H1 (cell line): ENCODE results near the gene TNFRSF13B. TPM values are rescaled to one million over a fixed set of nuclear protein-coding genes. Genes with fewer than 3 reads are reported as not detected.
A peak's percentile ranks its signal among the peaks of the same experiment; 100 is the strongest.

Experiments
- CTCF ChIA-PET: fragments of 300-600 bp; sonication (Branson Sonifier 250); formaldehyde crosslinking; loops from one replicate; lab custom pipeline; 2021; ENCODE audit not compliant: partially characterized antibody; lab: Charles Lee
- POLR2A ChIA-PET: fragments of 300-600 bp; sonication (Branson Sonifier 250); formaldehyde crosslinking; loops from one replicate; lab custom pipeline; 2021; ENCODE audit warnings: inconsistent platforms; ENCODE audit not compliant: partially characterized antibody; lab: Charles Lee
- DNase-seq, 2 experiments: peaks; one replicate each; pipeline versions ENCODE4 v3.0.0 to v3.0.0-alpha.2; 2010 to 2022; ENCODE audit warnings: low spot score in 2 of 2, low read depth in 1 of 2, mixed read lengths in 1 of 2
- FAIRE-seq: peaks from 2 replicates; lab custom pipeline; 2011; peaks lifted over from hg19 to GRCh38; lab: Jason Lieb, UNC
- H2AFZ ChIP-seq: 2 replicates; pipeline ENCODE4 v1.8.1; 2012; ENCODE audit warnings: low read length, inconsistent platforms
- H2AK5ac ChIP-seq: 2 replicates; pipeline ENCODE4 v1.6.1; 2013; ENCODE audit warnings: low read depth, low read length
- H2BK120ac ChIP-seq: replicated peaks from 2 replicates; pipeline ENCODE3; 2013; ENCODE audit warnings: low read depth, low read length, inconsistent platforms
- H2BK12ac ChIP-seq: 2 replicates; pipeline ENCODE4 v1.6.1; 2013; ENCODE audit warnings: low read depth, low read length
- H2BK15ac ChIP-seq: 2 replicates; pipeline ENCODE4 v1.6.1; 2013; ENCODE audit warnings: low read length
- H2BK20ac ChIP-seq: 2 replicates; pipeline ENCODE4 v1.6.1; 2013; ENCODE audit warnings: low read length
- H2BK5ac ChIP-seq: 2 replicates; pipeline ENCODE4 v1.6.1; 2013; ENCODE audit warnings: low read depth, low read length
- H3K14ac ChIP-seq: 2 replicates; pipeline ENCODE4 v1.6.1; 2013; ENCODE audit warnings: inconsistent platforms; ENCODE audit not compliant: insufficient read length
- H3K18ac ChIP-seq: 2 replicates; pipeline ENCODE4 v1.6.1; 2013; ENCODE audit warnings: low read length; ENCODE audit errors: extremely low read depth
- H3K23ac ChIP-seq: 2 replicates; pipeline ENCODE4 v1.6.1; 2013; ENCODE audit warnings: inconsistent platforms; ENCODE audit not compliant: insufficient read length
- H3K23me2 ChIP-seq: 2 replicates; pipeline ENCODE4 v1.6.1; 2013; ENCODE audit warnings: low read depth, low read length
- H3K27ac ChIP-seq: 2 replicates; pipeline ENCODE4 v1.6.1; 2011; ENCODE audit warnings: low read depth, low read length, inconsistent platforms
- H3K27me3 ChIP-seq, 4 experiments: replicated peaks in 1 of 4; 1 replicate in 1 of 4; 2 replicates in 3 of 4; pipeline versions ENCODE4 v1.6.1 to v1.8.1; 2011 to 2013; ENCODE audit warnings: low read length in 3 of 4, mild to moderate bottlenecking in 3 of 4, inconsistent platforms in 2 of 4, mixed read lengths in 2 of 4, moderate library complexity in 1 of 4; ENCODE audit not compliant: control insufficient read depth in 3 of 4, insufficient read depth in 3 of 4; ENCODE audit errors: extremely low read depth in 1 of 4
- H3K36me3 ChIP-seq, 4 experiments: 2 replicates each; pipeline versions ENCODE4 v1.6.1 to v1.8.1; 2011 to 2013; ENCODE audit warnings: mild to moderate bottlenecking in 4 of 4, low read length in 3 of 4, moderate library complexity in 2 of 4, control low read depth in 1 of 4, inconsistent platforms in 1 of 4; ENCODE audit not compliant: insufficient read depth in 4 of 4, control insufficient read depth in 2 of 4
- H3K4ac ChIP-seq: replicated peaks from 2 replicates; pipeline ENCODE3; 2013; ENCODE audit warnings: low read length, low read depth, mixed read lengths, inconsistent platforms; ENCODE audit not compliant: insufficient read length
- H3K4me1 ChIP-seq, 4 experiments: replicated peaks in 1 of 4; 1 replicate in 1 of 4; 2 replicates in 3 of 4; pipeline versions ENCODE4 v1.6.1 to v1.8.1; 2011 to 2013; ENCODE audit warnings: low read length in 3 of 4, inconsistent platforms in 2 of 4, mixed read lengths in 1 of 4; ENCODE audit not compliant: insufficient read depth in 4 of 4, control insufficient read depth in 3 of 4
- H3K4me2 ChIP-seq, 2 experiments: 2 replicates each; pipeline versions ENCODE4 v1.6.1 to v1.8.1; 2011 to 2013; ENCODE audit warnings: low read depth in 2 of 2, low read length in 2 of 2, control low read depth in 1 of 2, inconsistent platforms in 1 of 2, mild to moderate bottlenecking in 1 of 2; ENCODE audit not compliant: insufficient read depth in 1 of 2
- H3K4me3 ChIP-seq, 4 experiments: fragments of 200-600, 300-600 bp in 1 of 4; sonication (generic), shearing (Covaris generic), sonication (Bioruptor Twin) in 1 of 4; 2 replicates each; pipeline versions ENCODE4 v1.5.1 to v1.8.1; 2011 to 2016; ENCODE audit warnings: low read length in 4 of 4, low read depth in 3 of 4, control low read depth in 2 of 4, inconsistent platforms in 2 of 4, mild to moderate bottlenecking in 2 of 4, mixed read lengths in 1 of 4, moderate library complexity in 1 of 4; ENCODE audit not compliant: insufficient read depth in 2 of 4; ENCODE audit errors: extremely low read depth in 1 of 4
- H3K56ac ChIP-seq: replicated peaks from 2 replicates; pipeline ENCODE3; 2013; ENCODE audit warnings: low read depth, mild to moderate bottlenecking, mixed read lengths, low read length, inconsistent platforms; ENCODE audit not compliant: insufficient read length
- H3K79me1 ChIP-seq: 2 replicates; pipeline ENCODE4 v1.6.1; 2013; ENCODE audit warnings: low read depth, low read length, control low read depth
- H3K79me2 ChIP-seq, 2 experiments: 2 replicates each; pipeline versions ENCODE4 v1.6.1 to v1.8.1; 2012 to 2013; ENCODE audit warnings: low read length in 2 of 2, mild to moderate bottlenecking in 2 of 2, inconsistent platforms in 1 of 2; ENCODE audit not compliant: insufficient read depth in 2 of 2, control insufficient read depth in 1 of 2
- H3K9ac ChIP-seq, 4 experiments: replicated peaks in 1 of 4; 1 replicate in 1 of 4; 2 replicates in 3 of 4; pipeline versions ENCODE4 v1.6.1 to v1.8.1; 2011 to 2013; ENCODE audit warnings: low read depth in 3 of 4, low read length in 3 of 4, control low read depth in 2 of 4, mild to moderate bottlenecking in 2 of 4, moderate library complexity in 2 of 4, inconsistent platforms in 1 of 4; ENCODE audit errors: extremely low read depth in 1 of 4
- H3K9me3 ChIP-seq, 2 experiments: 2 replicates each; pipeline versions ENCODE4 v1.6.1 to v1.8.1; 2012 to 2013; ENCODE audit warnings: mild to moderate bottlenecking in 2 of 2, moderate library complexity in 2 of 2, control low read depth in 1 of 2, inconsistent platforms in 1 of 2, low read depth in 1 of 2, low read length in 1 of 2, mixed read lengths in 1 of 2; ENCODE audit not compliant: insufficient read depth in 2 of 2
- H4K20me1 ChIP-seq, 2 experiments: replicated peaks in 1 of 2; 2 replicates each; pipeline versions ENCODE3 to v1.8.1; 2011 to 2013; ENCODE audit warnings: inconsistent platforms in 2 of 2, low read length in 2 of 2, mild to moderate bottlenecking in 1 of 2; ENCODE audit not compliant: insufficient read depth in 2 of 2, control insufficient read depth in 1 of 2
- H4K5ac ChIP-seq: 2 replicates; pipeline ENCODE4 v1.6.1; 2013; ENCODE audit warnings: low read length, low read depth, mixed read lengths, inconsistent platforms; ENCODE audit not compliant: insufficient read length
- H4K8ac ChIP-seq: 2 replicates; pipeline ENCODE4 v1.8.0; 2013; ENCODE audit warnings: mild to moderate bottlenecking, moderate library complexity, low read length, inconsistent platforms; ENCODE audit not compliant: insufficient read depth; ENCODE audit errors: extremely low read depth
- H4K91ac ChIP-seq: replicated peaks from 2 replicates; pipeline ENCODE3; 2013; ENCODE audit warnings: low read length, mixed read lengths, inconsistent platforms; ENCODE audit not compliant: insufficient read length
- E2F6 ChIP-seq: IDR thresholded peaks from 2 replicates; pipeline ENCODE4 v1.6.1; 2012; ENCODE audit warnings: inconsistent platforms
- RAD21 ChIP-seq, 2 experiments: IDR thresholded peaks in 1 of 2; conservative IDR thresholded peaks in 1 of 2; 2 replicates each; pipeline ENCODE4 v1.6.1; 2011; ENCODE audit warnings: low read depth in 2 of 2, low read length in 2 of 2, improper control_type of control experiment in 1 of 2, inconsistent platforms in 1 of 2, mild to moderate bottlenecking in 1 of 2, moderate library complexity in 1 of 2
- WGBS, 2 experiments: shearing (Covaris generic) in 1 of 2; methylation state at CpG; one replicate each; pipeline versions ENCODE4 v1.1.6 to v1.1.7; 2013 to 2015; ENCODE audit warnings: low lambda C conversion rate in 2 of 2, mixed read lengths in 2 of 2, inconsistent platforms in 1 of 2, low coverage in 1 of 2, missing lambda C conversion rate in 1 of 2; ENCODE audit not compliant: insufficient replicate concordance in 2 of 2, insufficient coverage in 1 of 2, insufficient read length in 1 of 2; ENCODE audit errors: extremely low coverage in 1 of 2, missing lambda C conversion rate in 1 of 2; 5-methylcytosine and 5-hydroxymethylcytosine counted together
- polyA plus RNA-seq, 7 experiments: library from polyadenylated mRNA; depleted of rRNA in 3 of 7; stranded (reverse) in 5 of 7; unstranded in 2 of 7; fragments of >200 nt in 5 of 7; fragments of 200-250 nt in 2 of 7; gene quantifications; 1 replicate in 5 of 7; 2 replicates in 1 of 7; 4 replicates in 1 of 7; pipeline versions ENCODE4 v1.2.1 to v1.2.3, GENCODE V29; 2011 to 2013; ENCODE audit warnings: missing spikeins in 2 of 7, mixed read lengths in 2 of 7
- total RNA-seq: library from RNA; stranded (reverse); fragmentation: NEBNext Ultra II Directional; extraction: Animal tissue kit (Norgen Biotek cat#: 25700); gene quantifications from 2 replicates; pipeline ENCODE4 v1.2.1, GENCODE V29; 2021
- TF ChIP-seq, protein P1 (sequence below), 3 experiments: IDR thresholded peaks; 1 replicate in 2 of 3; 2 replicates in 1 of 3; pipeline versions ENCODE4 v1.5.1 to v1.6.1; 2011; ENCODE audit warnings: low read length in 3 of 3, mild to moderate bottlenecking in 3 of 3, inconsistent platforms in 2 of 3, low read depth in 1 of 3, moderate library complexity in 1 of 3; ENCODE audit not compliant: insufficient read depth in 1 of 3; ENCODE audit errors: control extremely low read depth in 1 of 3

The TNFRSF13B gene
- total and polyA plus RNA-seq, 2 of the 8 experiments (the other 6 are each of a cell fraction or from before 2014, with no cell fraction given): not detected

- no peaks in the 10 kb centered on the region for H3K36me3 ChIP-seq
- H2BK12ac ChIP-seq: no peak overlapping the region
- DNase-seq: no peak
- POLR2A ChIA-PET: no interaction called here
- 88% methylated on average over 15 of the region's 15 CpGs; no CpG with 5 or more reads in 1 of the 2 experiments for WGBS, 2 experiments
- H2BK120ac ChIP-seq: no peak overlapping the region
- no peak overlapping the region for H3K18ac ChIP-seq
- H3K4ac ChIP-seq: no peak overlapping the region
- H3K23me2 ChIP-seq: no peaks in the 10 kb centered on the region
- H4K8ac ChIP-seq: no peak overlapping the region
- H2AFZ ChIP-seq: peak overlapping the region; percentile 34; the same call in 1 of the 2 replicates
- no peaks in the 10 kb centered on the region for H3K9me3 ChIP-seq
- H3K23ac ChIP-seq: no peak overlapping the region
- no peak overlapping the region for H3K4me2 ChIP-seq
- H3K9ac ChIP-seq: no peak overlapping the region
- no peak for FAIRE-seq
- H3K4me3 ChIP-seq: no peak overlapping the region
- no peak overlapping the region for H4K5ac ChIP-seq
- TF ChIP-seq E2F6 (no peak), RAD21 (IDR thresholded peaks at IDR 0.05 in 1 of 2, conservative IDR thresholded peaks at IDR 0.05 in 1 of 2; ENCODE audit: low read depth in 2 of 2, low read length in 2 of 2) (peak; percentile 37 to 54)
- TF ChIP-seq, protein P1, sequence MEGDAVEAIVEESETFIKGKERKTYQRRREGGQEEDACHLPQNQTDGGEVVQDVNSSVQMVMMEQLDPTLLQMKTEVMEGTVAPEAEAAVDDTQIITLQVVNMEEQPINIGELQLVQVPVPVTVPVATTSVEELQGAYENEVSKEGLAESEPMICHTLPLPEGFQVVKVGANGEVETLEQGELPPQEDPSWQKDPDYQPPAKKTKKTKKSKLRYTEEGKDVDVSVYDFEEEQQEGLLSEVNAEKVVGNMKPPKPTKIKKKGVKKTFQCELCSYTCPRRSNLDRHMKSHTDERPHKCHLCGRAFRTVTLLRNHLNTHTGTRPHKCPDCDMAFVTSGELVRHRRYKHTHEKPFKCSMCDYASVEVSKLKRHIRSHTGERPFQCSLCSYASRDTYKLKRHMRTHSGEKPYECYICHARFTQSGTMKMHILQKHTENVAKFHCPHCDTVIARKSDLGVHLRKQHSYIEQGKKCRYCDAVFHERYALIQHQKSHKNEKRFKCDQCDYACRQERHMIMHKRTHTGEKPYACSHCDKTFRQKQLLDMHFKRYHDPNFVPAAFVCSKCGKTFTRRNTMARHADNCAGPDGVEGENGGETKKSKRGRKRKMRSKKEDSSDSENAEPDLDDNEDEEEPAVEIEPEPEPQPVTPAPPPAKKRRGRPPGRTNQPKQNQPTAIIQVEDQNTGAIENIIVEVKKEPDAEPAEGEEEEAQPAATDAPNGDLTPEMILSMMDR (IDR thresholded peaks at IDR 0.05; ENCODE audit: control extremely low read depth in 1 of 3, insufficient read depth in 1 of 3, low read depth in 1 of 3, low read length in 3 of 3): peak; percentile 61 to 66 (median 64)
- CTCF ChIA-PET: interaction anchor here (0.9 to 4.1 kb wide), 8 partner anchors 9 to 73 kb away, joined by 3 to 19 read pairs (median 4); no protein-coding TSS in a partner anchor
- peaks cover 0 to 4% (median 0%) of the 10 kb centered on the region in 4 experiments; a peak in 1 of 7 replicates for H3K4me1 ChIP-seq
- no peak overlapping the region for H3K56ac ChIP-seq
- no peak overlapping the region for H3K14ac ChIP-seq
- no peaks in the 10 kb centered on the region for H4K20me1 ChIP-seq
- no peak overlapping the region for H4K91ac ChIP-seq
- no peaks in the 10 kb centered on the region for H3K27me3 ChIP-seq
- H3K27ac ChIP-seq: no peak overlapping the region
- H3K79me2 ChIP-seq: no peaks in the 10 kb centered on the region
- no peak overlapping the region for H2BK5ac ChIP-seq
- no peak overlapping the region for H2BK20ac ChIP-seq
- H2AK5ac ChIP-seq: no peak overlapping the region
- H3K79me1 ChIP-seq: no peaks in the 10 kb centered on the region
- H2BK15ac ChIP-seq: no peak overlapping the region
These were observed 52.0 kb downstream of the TNFRSF13B start for GRCh38 chr17:16919663-16920627.
